ENCODE measurements around the gene STK11.

STK11 gene

GRCh38 chr19:1218751-1219567 lies 13.4 kb downstream of the STK11 start:
- Histone ChIP-seq H3K9me2 (replicated peaks; ENCODE audit: low read depth, low read length) (no peaks in the 10 kb centered on the region), H3K9me3 (ENCODE audit: insufficient read depth, low read depth, low read length) (no peaks in the 10 kb centered on the region), H3F3A (ENCODE audit: low read depth) (no peaks in the 10 kb centered on the region), H3K27me3 (ENCODE audit: insufficient read depth, low read length, poor library complexity, severe bottlenecking) (no peaks in the 10 kb centered on the region), H3K4me2 (ENCODE audit: low read depth, low read length, poor library complexity, severe bottlenecking) (no peak overlapping the region), H3K4me3 (ENCODE audit: low read length, poor library complexity, severe bottlenecking) (no peak overlapping the region), H3K4me1 (ENCODE audit: insufficient read depth, low read length, poor library complexity, severe bottlenecking) (peaks cover 3% of the 10 kb centered on the region), H3K9ac (ENCODE audit: low read depth, low read length, poor library complexity, severe bottlenecking) (no peak overlapping the region), H3K36me3 (ENCODE audit: insufficient read depth, low read length) (peaks cover 19% of the 10 kb centered on the region; the same call in 1 of the 2 replicates), H4K20me1 (ENCODE audit: insufficient read depth, low read length, poor library complexity, severe bottlenecking) (peaks cover 24% of the 10 kb centered on the region), H3K79me2 (ENCODE audit: insufficient read depth, low read length) (peaks cover 54% of the 10 kb centered on the region), H2AFZ (ENCODE audit: low read length) (no peak overlapping the region)
- TF ChIP-seq, protein P1, sequence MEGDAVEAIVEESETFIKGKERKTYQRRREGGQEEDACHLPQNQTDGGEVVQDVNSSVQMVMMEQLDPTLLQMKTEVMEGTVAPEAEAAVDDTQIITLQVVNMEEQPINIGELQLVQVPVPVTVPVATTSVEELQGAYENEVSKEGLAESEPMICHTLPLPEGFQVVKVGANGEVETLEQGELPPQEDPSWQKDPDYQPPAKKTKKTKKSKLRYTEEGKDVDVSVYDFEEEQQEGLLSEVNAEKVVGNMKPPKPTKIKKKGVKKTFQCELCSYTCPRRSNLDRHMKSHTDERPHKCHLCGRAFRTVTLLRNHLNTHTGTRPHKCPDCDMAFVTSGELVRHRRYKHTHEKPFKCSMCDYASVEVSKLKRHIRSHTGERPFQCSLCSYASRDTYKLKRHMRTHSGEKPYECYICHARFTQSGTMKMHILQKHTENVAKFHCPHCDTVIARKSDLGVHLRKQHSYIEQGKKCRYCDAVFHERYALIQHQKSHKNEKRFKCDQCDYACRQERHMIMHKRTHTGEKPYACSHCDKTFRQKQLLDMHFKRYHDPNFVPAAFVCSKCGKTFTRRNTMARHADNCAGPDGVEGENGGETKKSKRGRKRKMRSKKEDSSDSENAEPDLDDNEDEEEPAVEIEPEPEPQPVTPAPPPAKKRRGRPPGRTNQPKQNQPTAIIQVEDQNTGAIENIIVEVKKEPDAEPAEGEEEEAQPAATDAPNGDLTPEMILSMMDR (conservative IDR thresholded peaks at IDR 0.05; ENCODE audit: low read length): no peak
- no peak for TF ChIP-seq EZH2phosphoT487 (IDR thresholded peaks at IDR 0.05; ENCODE audit: borderline replicate concordance)

GRCh38 chr19:1219786-1220476 lies 14.4 kb downstream of the STK11 start:
- Histone ChIP-seq H3K4me2 (ENCODE audit: low read depth, low read length, poor library complexity, severe bottlenecking) (no peak overlapping the region), H3K4me3 (ENCODE audit: low read length, poor library complexity, severe bottlenecking) (no peak overlapping the region), H3K9ac (ENCODE audit: low read depth, low read length, poor library complexity, severe bottlenecking) (no peak overlapping the region), H3K9me2 (replicated peaks; ENCODE audit: low read depth, low read length) (no peaks in the 10 kb centered on the region), H3K27me3 (ENCODE audit: insufficient read depth, low read length, poor library complexity, severe bottlenecking) (no peaks in the 10 kb centered on the region), H3K4me1 (ENCODE audit: insufficient read depth, low read length, poor library complexity, severe bottlenecking) (no peaks in the 10 kb centered on the region), H4K20me1 (ENCODE audit: insufficient read depth, low read length, poor library complexity, severe bottlenecking) (peaks cover 14% of the 10 kb centered on the region), H3K9me3 (ENCODE audit: insufficient read depth, low read depth, low read length) (no peaks in the 10 kb centered on the region), H3K79me2 (ENCODE audit: insufficient read depth, low read length) (peaks cover 45% of the 10 kb centered on the region; the same call in 1 of the 2 replicates), H3F3A (ENCODE audit: low read depth) (no peaks in the 10 kb centered on the region), H3K36me3 (ENCODE audit: insufficient read depth, low read length) (peaks cover 19% of the 10 kb centered on the region; the same call in 1 of the 2 replicates), H2AFZ (ENCODE audit: low read length) (no peak overlapping the region)
- TF ChIP-seq, protein P1 (conservative IDR thresholded peaks at IDR 0.05; ENCODE audit: low read length): no peak
- TF ChIP-seq EZH2phosphoT487 (IDR thresholded peaks at IDR 0.05; ENCODE audit: borderline replicate concordance): no peak

- Histone ChIP-seq H3K4me3 (ENCODE audit: low read length, poor library complexity, severe bottlenecking) (no peak overlapping the region), H3K4me2 (ENCODE audit: low read depth, low read length, poor library complexity, severe bottlenecking) (no peak overlapping the region), H3K4me1 (ENCODE audit: insufficient read depth, low read length, poor library complexity, severe bottlenecking) (no peaks in the 10 kb centered on the region), H2AFZ (ENCODE audit: low read length) (no peak overlapping the region), H3K36me3 (ENCODE audit: insufficient read depth, low read length) (peaks cover 19% of the 10 kb centered on the region; the same call in 1 of the 2 replicates), H3K79me2 (ENCODE audit: insufficient read depth, low read length) (peaks cover 39% of the 10 kb centered on the region; the same call in 1 of the 2 replicates), H3K9me2 (replicated peaks; ENCODE audit: low read depth, low read length) (no peaks in the 10 kb centered on the region), H3F3A (ENCODE audit: low read depth) (no peaks in the 10 kb centered on the region), H4K20me1 (ENCODE audit: insufficient read depth, low read length, poor library complexity, severe bottlenecking) (peaks cover 12% of the 10 kb centered on the region), H3K9me3 (ENCODE audit: insufficient read depth, low read depth, low read length) (no peaks in the 10 kb centered on the region), H3K9ac (ENCODE audit: low read depth, low read length, poor library complexity, severe bottlenecking) (no peak overlapping the region), H3K27me3 (ENCODE audit: insufficient read depth, low read length, poor library complexity, severe bottlenecking) (no peaks in the 10 kb centered on the region)
- TF ChIP-seq, protein P1 (conservative IDR thresholded peaks at IDR 0.05; ENCODE audit: low read length): no peak
- TF ChIP-seq EZH2phosphoT487 (IDR thresholded peaks at IDR 0.05; ENCODE audit: borderline replicate concordance): no peak
These were observed 14.9 kb downstream of the STK11 start for GRCh38 chr19:1220477-1220930.

Data from Loucy (cell line).